Occipital lobe (tissue), 2 donors: Measurements from ENCODE around the gene ATP8B1. TPM values are rescaled to one million over a fixed set of nuclear protein-coding genes. Genes with fewer than 3 reads are reported as not detected.
"Not testable (repeated sequence)": the region's sequence is repeated elsewhere in the genome, so short reads cannot be mapped to it uniquely, and the experiment has no call there.

Experiments used
- DNase-seq: peaks from one replicate; lab custom pipeline; 2025; lab: John Stamatoyannopoulos, UW
- total RNA-seq: library from RNA; depleted of rRNA; stranded (reverse); fragments of >200 nt; gene quantifications from one replicate; pipeline ENCODE4 v1.2.3, GENCODE V29; 2014

Gene ATP8B1
- total RNA-seq, 1 donor from 2014 or later: 2.5 TPM

DNA sequence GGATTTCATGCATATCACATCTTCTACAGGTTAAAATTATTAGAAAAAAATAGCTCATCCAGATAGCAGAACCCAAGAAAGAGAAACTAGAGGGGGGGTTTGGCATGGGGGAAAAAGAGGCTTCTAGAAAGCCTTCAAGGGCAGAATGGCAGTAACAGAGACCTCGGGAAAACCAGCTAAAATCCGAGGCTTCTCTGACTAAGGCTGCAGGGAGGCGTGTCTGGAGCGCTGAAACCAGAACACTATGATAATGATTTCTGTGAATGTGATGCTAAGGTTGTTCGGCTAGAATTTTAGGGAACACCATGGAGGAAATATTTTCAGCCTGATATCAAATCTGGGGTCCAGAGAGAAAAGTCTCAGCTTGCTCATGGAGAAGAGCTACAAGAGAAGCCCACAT is 73.0 kb downstream of the ATP8B1 start:
- DNase-seq: no peak

DNA sequence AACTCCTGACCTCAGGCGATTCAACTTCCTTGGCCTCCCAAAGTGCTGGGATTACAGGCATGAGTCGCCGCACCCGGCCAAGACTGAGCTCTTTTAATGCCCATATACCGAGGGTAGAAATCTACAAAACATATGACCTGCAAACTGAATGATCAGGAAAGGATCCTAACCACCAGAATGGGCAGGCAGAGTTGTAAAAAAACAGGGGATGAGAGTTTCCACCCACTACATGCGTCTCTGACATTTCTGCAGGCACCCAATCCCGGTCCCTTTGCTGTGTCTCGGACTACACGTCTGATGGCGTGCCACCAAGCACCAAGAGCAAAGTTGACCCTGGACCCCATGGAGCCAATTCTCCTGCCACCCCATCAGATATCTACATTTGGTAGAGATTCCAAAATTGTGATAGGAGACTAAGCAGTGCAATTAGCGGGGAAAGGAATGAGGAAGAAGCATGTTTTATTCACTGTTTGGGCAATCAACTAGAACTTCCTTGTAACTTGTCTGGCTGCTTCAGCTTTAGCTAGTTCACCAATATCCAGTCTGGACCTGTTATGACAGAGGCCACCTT is 74.1 kb downstream of the ATP8B1 start:
- DNase-seq: no peak

DNA sequence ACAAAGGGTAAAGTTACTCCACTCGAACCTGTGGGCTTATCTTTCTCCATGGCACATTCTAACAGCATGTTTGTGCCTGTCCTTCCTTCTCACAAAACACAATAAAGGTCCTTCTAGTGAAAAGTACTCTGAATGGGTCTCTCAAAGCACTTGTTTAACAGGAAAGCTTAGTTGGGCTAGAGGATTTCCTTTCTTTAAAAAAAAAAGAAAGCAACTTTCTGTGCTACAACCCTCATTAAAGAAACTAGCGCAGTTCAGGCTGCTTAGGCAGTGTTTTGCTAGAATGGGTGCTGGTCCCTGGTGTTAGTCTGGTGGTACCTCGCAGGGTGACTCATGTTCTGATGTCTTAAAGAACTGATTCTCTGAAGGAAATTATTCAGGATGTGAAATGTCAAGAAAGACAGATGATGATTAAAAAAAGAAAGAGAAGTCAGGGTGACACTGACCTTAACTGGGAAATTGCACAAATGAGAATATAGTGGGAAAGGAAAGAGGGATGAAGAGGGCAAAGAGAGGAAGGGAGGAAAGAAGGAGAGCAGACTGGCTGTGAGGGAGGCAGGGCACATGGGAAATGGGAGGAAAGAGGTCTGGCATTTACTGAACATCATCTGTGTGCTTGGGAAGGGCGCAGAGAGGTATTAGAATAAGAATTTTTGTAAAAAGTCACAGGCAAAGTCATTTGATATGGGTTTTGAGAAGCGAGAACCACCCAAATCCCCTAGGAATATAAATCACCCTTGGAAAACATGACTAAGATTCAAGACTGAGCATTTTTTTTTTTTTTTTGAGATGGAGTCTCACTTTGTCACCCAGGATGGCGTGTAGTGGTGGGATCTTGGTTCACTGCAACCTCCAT is 74.9 kb downstream of the ATP8B1 start:
- no peak for DNase-seq

DNA sequence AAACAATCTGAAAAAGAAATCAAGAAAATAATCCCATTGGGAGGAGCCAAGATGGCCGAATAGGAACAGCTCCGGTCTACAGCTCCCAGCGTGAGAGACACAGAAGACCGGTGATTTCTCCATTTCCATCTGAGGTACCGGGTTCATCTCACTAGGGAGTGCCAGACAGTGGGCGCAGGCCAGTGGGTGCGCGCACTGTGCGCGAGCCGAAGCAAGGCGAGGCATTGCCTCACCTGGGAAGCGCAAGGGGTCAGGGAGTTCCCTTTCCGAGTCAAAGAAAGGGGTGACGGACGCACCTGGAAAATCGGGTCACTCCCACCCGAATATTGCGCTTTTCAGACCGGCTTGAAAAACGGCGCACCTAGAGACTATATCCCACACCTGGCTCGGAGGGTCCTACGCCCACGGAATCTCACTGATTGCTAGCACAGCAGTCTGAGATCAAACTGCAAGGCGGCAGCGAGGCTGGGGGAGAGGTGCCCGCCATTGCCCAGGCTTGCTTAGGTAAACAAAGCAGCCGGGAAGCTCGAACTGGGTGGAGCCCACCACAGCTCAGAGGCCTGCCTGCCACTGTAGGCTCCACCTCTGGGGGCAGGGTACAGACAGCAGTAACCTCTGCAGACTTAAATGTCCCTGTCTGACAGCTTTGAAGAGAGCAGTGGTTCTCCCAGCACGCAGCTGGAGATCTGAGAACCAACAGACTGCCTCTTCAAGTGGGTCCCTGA is 83.7 kb downstream of the ATP8B1 start:
- not testable (repeated sequence) for DNase-seq

DNA sequence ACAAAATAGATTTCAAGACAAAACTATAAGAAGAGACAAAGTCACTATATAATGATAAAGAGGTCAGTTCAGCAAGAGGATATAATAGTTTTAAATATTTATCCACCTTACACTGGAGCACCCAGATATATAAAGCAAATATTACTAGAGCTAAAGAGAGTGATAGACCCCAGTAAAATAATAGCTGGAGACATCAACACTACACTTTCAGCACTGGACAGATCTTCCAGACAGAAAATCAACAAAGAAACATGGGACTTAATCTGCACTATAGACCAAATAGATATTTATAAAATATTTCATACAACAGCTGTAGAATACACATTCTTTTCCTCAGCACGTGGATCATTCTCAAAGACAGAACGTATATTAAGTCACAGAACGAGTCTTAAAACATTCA is 86.6 kb downstream of the ATP8B1 start:
- no peak for DNase-seq

DNA sequence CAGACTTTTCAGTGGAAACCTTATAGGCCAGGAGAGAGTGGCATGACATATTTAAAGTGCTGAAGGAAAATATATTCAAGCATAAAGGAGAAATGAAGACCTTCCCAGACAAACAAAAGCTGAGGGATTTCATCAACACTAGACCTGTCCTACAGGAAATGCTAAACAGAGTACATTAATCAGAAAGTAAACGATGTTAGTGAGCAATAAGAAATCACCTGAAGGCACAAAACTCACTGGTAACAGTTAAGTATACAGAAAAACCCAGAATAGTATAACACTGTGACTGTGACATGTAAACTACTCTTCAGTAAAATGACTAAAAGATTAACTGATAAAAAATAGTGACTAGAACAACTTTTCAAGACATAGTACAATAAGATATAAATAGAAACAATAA is 87.4 kb downstream of the ATP8B1 start:
- no peak for DNase-seq

DNA sequence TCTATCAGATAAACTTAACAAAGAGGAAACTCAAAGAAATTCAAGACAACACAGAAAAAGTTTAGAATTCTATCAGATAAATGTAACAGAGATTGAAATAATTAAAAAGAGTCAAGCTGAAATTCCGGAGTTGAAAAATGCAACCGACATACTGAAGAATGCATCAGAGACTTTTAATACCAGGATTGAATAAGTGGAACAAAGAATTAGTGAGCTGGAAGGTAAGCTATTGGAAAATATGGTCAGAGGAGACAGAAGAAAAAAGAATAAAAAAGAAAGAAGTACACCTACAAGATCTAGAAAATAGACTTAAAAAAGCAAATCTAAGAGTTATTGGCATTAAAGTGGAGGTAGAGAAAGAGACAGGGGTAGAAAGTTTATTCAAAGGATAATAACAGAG is 88.0 kb downstream of the ATP8B1 start:
- no peak for DNase-seq

DNA sequence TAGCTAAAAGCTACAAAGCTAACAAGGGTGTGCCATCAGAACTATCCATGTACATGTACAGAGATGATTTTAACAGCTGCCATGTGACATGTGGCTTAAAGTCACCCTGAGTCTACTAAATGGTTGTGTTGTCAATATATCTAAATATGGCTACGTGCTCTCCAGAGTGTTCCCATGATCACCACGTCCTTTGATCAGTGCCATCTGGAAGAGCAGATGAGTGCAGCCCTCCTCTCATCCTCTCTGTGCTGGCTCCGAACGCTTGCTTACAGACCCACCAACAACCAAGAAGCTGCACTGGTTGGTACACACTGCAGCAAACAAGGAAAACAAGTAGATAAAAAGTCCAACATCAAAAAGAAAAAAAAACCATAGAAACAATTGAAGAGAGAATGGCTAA is 92.9 kb downstream of the ATP8B1 start:
- no peak for DNase-seq

DNA sequence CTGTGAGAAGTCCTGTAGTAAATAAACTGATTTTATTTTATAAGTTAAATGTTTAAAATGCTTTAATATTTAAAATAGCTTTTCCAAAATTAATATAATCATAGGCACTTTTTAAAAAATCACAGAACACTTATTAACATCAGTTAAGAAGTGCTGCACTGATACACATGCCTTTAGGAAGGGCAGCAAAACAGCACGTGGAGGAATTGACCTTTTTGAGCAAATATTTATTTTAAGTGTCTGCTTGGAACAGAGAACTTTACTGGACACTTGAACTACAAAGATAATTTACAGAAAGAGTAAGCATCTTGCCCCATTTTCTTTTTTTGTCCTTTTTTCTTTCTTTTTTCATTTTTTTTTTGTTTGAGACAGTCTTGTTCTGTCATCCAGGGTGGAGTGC is 93.8 kb downstream of the ATP8B1 start:
- DNase-seq: no peak

DNA sequence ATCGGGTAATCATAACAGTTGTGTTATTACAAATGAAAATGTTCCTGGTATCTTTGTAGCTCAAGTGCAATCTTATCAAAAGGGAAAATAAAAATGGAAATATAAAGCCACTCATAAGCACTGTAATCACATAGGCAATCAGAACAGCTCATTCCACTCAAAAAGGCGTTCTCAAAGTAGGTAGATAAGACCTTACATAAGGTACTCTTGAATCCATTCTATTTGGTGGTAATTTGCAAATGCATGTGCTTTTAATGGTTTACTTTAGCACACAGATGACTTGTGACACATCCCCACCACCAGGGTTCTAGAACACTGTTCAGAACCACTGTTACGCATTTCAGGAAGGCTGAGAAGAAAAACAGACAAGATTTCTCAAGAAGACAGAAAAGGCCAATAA is 94.8 kb downstream of the ATP8B1 start:
- DNase-seq: no peak

DNA sequence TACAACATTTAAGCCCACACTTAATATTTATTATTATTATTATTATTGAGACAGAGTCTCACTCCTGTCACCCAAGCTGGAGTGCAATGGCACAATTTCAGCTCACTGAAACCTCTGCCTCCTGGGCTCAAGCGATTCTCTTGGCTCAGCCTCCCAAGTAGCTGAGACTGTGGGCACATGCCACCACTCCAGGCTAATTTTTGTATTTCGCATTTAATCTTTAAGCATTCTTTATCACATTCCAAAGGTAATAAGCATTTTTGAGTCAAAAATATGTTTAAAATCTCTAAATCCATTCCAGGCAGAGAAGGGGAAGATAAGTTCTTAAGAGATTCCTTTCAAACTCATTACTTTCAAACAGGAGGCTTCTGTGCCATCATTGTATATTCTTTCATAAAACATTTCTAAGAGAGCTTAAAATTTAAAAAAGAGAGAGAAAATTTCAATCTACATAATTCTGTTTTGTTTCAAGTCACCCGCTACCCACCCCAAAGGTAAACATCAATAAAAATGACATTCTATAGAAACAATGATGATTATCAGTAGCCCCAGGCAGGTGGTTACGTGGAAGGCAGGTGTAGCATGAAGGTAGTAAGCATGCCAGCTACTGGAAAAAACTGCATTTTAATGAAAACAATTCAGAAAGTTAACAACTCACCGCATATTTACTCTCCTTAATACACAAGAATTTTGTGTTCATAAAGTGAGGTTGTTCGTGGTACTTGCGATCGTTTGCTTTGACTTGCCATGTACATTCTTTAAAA is 97.1 kb downstream of the ATP8B1 start:
- DNase-seq: no peak

DNA sequence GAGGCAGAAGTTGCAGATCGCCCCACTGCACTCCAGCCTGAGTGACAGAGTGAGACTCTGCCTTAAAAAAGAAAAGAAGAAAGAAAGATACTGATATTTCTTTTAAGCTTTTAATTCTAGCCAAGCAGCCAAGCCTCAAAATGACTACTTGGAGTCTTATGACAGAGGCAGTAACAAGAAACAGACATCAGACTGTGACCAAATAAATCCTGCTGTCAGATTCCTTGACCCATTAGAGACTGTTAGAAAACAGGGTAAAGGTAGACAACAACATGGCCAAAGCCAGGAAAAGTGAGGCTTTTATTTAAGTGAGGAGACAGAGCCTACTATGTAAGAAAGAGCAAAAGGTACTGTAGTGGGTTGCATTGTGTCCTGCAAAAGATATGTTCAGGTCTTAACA is 98.1 kb downstream of the ATP8B1 start:
- DNase-seq: no peak

DNA sequence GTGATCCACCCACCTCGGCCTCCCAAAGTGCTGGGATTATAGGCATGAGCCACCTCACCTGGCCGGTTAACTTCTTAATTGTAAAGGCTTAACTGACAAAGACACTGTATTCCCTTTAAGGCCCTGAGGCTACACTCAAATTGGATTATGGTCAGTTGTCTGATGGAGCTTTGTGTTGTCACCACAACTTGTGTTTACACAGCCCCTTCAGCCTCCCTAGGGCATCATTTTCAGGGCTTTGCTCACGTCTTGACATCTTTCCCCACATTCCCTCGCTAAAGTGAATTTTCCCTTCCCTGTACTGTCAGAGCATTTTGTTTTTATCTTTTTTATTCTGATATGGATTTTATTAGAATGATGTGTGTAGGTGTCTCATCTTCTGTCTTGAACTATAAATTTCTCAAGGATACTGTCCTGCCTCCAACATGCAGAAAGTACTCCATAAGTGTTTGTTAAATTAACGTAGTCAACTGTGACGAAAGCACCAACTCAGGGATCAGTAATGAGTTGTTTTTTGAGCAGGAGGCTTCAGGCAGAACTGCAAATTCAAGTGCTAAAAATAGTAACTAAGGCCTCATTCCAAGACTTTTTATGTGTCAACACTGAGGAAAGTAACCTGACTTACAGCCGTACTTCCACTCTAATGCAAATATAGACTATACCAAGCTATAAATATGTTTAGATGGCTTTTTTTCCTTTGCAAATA is 104.4 kb downstream of the ATP8B1 start:
- no peak for DNase-seq

DNA sequence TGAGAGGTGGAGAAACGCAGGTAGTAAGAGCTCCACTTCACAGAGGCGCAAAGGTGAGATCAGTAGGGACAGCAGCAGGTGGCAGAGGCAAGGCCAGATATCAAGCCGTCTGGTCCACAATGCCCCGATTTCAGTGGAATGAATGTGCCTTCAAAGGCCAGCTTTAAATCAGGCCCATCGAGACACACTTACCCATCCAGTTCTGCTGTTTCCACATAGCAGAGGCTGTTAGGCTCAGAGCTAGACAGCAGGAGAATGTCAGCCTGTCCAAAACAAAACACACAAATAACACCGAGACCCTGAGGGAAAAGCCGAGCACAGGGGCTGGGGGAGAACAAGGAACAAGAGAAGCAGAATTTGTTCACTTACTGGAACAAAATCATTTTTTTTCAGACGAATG is 105.7 kb downstream of the ATP8B1 start:
- no peak for DNase-seq

DNA sequence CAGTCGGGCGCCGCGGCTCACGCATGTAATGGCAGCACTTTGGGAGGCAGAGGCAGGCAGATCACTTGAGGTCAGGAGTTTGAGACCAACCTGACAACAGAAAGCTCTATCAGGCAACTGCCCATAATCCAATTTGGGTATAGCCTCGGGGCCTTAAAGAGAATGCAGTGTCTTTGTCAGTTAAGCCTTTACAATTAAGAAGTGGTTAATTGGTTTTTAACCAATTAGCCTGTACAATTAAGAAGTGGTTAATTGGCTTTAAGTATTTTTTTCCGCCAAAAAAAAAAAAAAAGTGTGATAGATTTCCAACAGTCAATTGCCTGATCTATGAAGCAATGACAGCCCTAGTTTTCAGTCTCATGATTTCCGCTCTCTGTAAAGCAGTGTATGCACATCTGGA is 106.8 kb downstream of the ATP8B1 start:
- no peak for DNase-seq

DNA sequence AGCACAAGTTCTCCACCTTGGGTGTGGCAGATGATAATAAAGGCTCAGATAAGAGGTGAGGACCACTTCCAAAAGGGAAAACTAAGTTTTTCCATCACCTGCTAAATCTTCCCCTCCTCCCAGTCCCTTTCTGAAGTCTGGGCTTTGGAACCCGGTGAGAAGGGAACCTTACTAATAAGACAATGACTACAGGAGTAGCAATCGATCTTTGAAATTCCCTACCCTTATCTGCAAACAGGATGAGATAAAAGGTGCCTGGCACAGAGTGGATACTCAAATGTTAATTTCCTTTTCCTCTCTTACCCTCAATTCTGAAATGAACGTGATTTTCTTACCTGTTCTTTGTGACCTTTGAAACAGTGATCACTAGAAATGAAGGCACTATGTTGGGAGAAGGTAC is 111.8 kb downstream of the ATP8B1 start:
- no peak for DNase-seq

DNA sequence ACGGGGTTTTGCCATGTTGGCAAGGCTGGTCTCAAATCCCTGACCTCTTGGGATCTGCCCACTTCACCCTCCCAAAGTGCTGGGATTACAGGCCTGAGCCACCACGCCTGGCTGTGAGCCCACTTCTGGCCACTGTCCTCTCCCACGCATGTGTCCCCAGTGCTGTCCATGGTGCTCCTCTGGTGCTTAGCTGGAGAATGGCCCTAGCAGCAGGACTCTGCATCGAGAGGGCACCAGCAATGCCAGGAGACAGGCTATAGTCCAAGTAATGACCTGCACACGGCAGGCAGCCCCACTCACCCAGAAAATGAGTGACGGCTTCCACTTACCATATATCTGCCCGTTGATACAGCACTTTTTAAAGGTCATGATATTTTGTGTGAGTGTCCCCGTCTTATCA is 115.1 kb downstream of the ATP8B1 start:
- DNase-seq: no peak

DNA sequence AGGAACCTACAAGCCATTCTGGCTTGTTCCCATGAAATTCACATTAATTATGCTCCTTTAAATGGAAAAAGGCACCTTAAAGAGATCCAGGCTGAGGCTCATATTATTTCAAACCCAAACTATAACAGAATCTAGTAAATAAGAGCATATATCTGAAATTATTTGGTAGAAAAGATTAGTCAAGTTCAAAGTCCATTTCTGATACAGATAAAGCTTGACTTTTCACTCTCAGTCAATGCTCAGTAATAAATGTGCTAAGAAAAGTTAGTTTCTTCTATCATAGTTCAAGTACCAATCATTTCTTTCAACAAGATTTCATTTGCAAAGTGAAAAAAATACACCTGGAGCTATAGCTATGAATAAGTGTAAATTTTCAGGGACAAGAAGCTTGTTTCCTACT is 119.6 kb downstream of the ATP8B1 start:
- no peak for DNase-seq

DNA sequence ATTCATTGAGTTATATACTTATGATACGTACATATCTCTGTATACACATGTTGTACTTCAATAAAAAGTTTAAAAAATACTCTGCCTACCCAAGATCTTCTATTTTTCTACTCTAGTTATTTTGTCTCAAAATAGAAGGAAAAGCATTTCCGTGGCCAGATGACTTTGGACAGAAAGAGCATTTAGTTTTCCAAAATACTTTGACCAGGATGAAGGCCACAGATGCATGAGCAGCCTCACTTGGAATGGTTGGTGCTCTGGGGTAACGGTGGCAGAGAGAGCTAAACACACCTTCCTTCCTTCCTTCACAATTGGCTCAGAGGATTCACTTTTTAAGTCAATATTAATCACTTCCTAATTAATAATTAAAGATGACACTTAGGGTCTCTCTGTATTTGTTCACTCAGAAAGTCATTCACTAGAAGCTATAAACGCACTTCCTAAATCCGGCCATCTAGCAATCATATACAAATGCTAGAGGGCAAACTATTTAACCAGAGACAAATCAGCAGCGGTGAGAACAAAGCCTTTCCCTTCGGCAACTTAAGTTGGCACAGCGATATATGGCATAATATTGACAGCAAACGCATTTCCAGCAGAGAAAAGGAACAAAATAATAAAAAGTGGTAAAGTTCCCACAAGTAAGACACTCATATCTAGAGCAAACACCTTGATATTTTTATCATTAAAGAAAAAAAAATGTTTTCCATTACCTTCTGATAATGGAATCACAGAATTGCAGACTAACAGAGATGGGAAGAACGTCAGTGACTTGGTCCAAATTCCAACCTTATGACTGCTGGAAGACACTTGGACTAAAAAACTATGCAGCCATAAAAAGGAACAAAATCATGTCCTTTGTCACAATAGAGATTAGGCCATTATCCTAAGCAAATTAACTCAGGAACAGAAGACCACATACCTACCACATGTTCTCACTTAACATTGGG is 125.6 kb downstream of the ATP8B1 start:
- DNase-seq: no peak

DNA sequence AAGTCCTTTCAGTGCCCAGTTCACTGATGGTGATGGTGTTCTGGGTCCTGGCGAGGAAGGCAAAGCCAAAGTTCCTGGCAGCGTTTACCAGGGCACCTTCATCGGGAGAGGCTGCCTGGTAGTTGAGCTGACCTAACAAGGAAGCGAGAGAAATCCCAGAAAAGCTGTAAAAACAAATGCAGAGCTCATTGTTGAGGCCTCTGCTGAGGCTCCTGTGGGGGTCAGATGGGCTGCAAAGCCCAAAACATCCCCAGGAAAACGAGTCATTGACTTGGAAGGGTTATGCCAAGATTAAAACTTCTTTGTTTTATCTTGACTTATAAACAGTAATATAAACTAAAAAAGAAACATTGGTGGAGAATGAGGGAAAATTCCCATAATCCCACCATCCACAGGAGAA is 128.2 kb downstream of the ATP8B1 start:
- no peak for DNase-seq
